Neural cell (in vitro differentiated cells): ENCODE results near the gene SULT6B1.

Experiments used
- CTCF ChIP-seq: fragments of 450-650 bp; IDR thresholded peaks from 2 replicates; pipeline ENCODE4 v1.5.1; 2014; ENCODE audit warnings: antibody characterized with exemption, mild to moderate bottlenecking, moderate library complexity; ENCODE audit not compliant: poor library complexity, severe bottlenecking
- POLR2AphosphoS5 ChIP-seq: IDR thresholded peaks from 2 replicates; pipeline ENCODE4 v1.6.1; 2012
- RAD21 ChIP-seq: fragments of 450-650 bp; conservative IDR thresholded peaks from 2 replicates; pipeline ENCODE4 v1.6.1; 2014; ENCODE audit warnings: antibody characterized with exemption, mild to moderate bottlenecking, moderate library complexity
- REST ChIP-seq: IDR thresholded peaks from 2 replicates; pipeline ENCODE4 v1.6.1; 2012; ENCODE audit warnings: borderline replicate concordance

DNA sequence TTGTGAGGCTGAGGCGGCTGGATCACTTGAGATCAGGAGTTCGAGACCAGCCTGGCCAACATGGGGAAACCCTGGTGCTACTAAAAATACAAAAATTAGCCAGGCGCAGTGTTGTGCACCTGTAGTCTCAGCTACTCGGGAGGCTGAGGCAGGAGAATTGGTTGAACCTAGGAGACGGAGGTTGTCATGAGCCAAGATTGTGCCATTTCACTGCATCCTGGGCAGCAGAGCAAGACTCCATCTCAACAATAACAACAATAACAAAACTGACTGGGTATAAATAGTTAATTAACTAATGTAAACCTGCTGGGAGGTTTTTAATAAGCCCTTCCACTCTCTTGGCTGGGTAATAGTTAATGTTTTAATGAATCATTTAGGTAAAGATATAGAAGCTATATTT is 7.8 kb downstream of the SULT6B1 start:
- TF ChIP-seq CTCF (no peak), RAD21 (no peak), REST (no peak), POLR2AphosphoS5 (no peak)
